B cell (primary cell): ENCODE measurements around the gene VSIG2. TPM values are rescaled to one million over a fixed set of nuclear protein-coding genes. Genes with fewer than 3 reads are reported as not detected.

Experiments
- ATAC-seq: fragments of 200-7000 bp; cut with Tn5 transposase; one replicate; pipeline ENCODE4 v1.10.0; 2021; ENCODE audit warnings: low read depth, mild to moderate bottlenecking, moderate number of reproducible peaks, moderate library complexity
- CTCF ChIA-PET: fragments of 350-600 bp; sonication (Branson Sonifier 250); formaldehyde crosslinking; loops from one replicate; lab custom pipeline; 2021; ENCODE audit warnings: antibody characterized with exemption, inconsistent platforms; lab: Charles Lee
- POLR2A ChIA-PET: fragments of 350-600 bp; sonication (Branson Sonifier 250); formaldehyde crosslinking; loops from one replicate; lab custom pipeline; 2021; ENCODE audit warnings: antibody characterized with exemption; lab: Charles Lee
- DNase-seq: peaks from one replicate; pipeline ENCODE4 v3.0.0; 2013
- H2AFZ ChIP-seq: 2 replicates; pipeline ENCODE4 v1.6.1; 2012; ENCODE audit warnings: mild to moderate bottlenecking, low read depth, low read length; ENCODE audit not compliant: insufficient read depth, poor library complexity, severe bottlenecking
- H3K27ac ChIP-seq, 2 donors: 1 replicate in 1 of 2; 2 replicates in 1 of 2; pipeline ENCODE4 v1.5.1; 2012 to 2013; ENCODE audit warnings: low read length in 2 of 2, mild to moderate bottlenecking in 2 of 2, moderate library complexity in 1 of 2
- H3K27me3 ChIP-seq, 4 experiments: fragments of 200-600 bp in 1 of 4; sonication (generic) in 1 of 4; replicated peaks in 1 of 4; 1 replicate in 2 of 4; 2 replicates in 2 of 4; pipeline versions ENCODE4 v1.6.1 to v1.7.0; 2013 to 2016; ENCODE audit warnings: low read length in 3 of 4, mild to moderate bottlenecking in 2 of 4, mixed read lengths in 1 of 4, moderate library complexity in 1 of 4; ENCODE audit not compliant: insufficient read depth in 4 of 4, control insufficient read depth in 3 of 4; ENCODE audit errors: control extremely low read depth in 1 of 4
- H3K36me3 ChIP-seq, 2 experiments: replicated peaks in 1 of 2; 1 replicate in 1 of 2; 2 replicates in 1 of 2; pipeline versions ENCODE4 v1.6.1 to v1.7.1; 2013; ENCODE audit warnings: low read length in 1 of 2; ENCODE audit not compliant: insufficient read depth in 2 of 2, control insufficient read depth in 1 of 2; ENCODE audit errors: control extremely low read depth in 1 of 2, extremely low read depth in 1 of 2
- H3K4me1 ChIP-seq, 2 donors: fragments of 200-600 bp in 1 of 2; sonication (generic) in 1 of 2; 1 replicate in 1 of 2; 2 replicates in 1 of 2; pipeline versions ENCODE4 v1.5.1 to v1.6.1; 2013 to 2017; ENCODE audit warnings: low read length in 2 of 2; ENCODE audit not compliant: control insufficient read depth in 2 of 2, insufficient read depth in 2 of 2
- H3K4me2 ChIP-seq: replicated peaks from 2 replicates; pipeline ENCODE3; 2012; ENCODE audit warnings: mild to moderate bottlenecking, low read depth, low read length; ENCODE audit not compliant: poor library complexity, severe bottlenecking
- H3K4me3 ChIP-seq, 5 experiments: fragments of 200-600 bp in 1 of 5; sonication (generic) in 1 of 5; 1 replicate in 3 of 5; 2 replicates in 2 of 5; pipeline versions ENCODE4 v1.5.1 to v1.7.0; 2011 to 2016; ENCODE audit warnings: low read length in 4 of 5, mild to moderate bottlenecking in 4 of 5, low read depth in 2 of 5, control low read depth in 1 of 5, moderate library complexity in 1 of 5; ENCODE audit not compliant: insufficient read depth in 1 of 5; ENCODE audit errors: control extremely low read depth in 1 of 5, extremely low read depth in 1 of 5
- H3K79me2 ChIP-seq: fragments of 200-600 bp; sonication (generic); one replicate; pipeline ENCODE4 v1.6.0; 2016; ENCODE audit warnings: low read length; ENCODE audit not compliant: control insufficient read depth, insufficient read depth
- H3K9ac ChIP-seq: fragments of 200-600 bp; sonication (generic); 2 replicates; pipeline ENCODE4 v1.6.1; 2017; ENCODE audit warnings: mild to moderate bottlenecking, low read length, moderate library complexity
- H3K9me3 ChIP-seq, 3 donors: one replicate each; pipeline versions ENCODE4 v1.6.1 to v1.7.1; 2013; ENCODE audit warnings: low read length in 2 of 3; ENCODE audit not compliant: control insufficient read depth in 2 of 3, insufficient read depth in 1 of 3; ENCODE audit errors: control extremely low read depth in 1 of 3
- H4K20me1 ChIP-seq: 2 replicates; pipeline ENCODE4 v1.6.0; 2012; ENCODE audit warnings: mild to moderate bottlenecking, low read length; ENCODE audit not compliant: insufficient read depth, control insufficient read depth, poor library complexity, severe bottlenecking
- H3K27ac Mint-ChIP-seq: one replicate; pipeline ENCODE4 v1.8.0; 2021; ENCODE audit warnings: mixed read lengths
- H3K27me3 Mint-ChIP-seq: one replicate; pipeline ENCODE4 v1.8.0; 2021; ENCODE audit warnings: mixed read lengths
- H3K4me1 Mint-ChIP-seq: one replicate; pipeline ENCODE4 v1.8.0; 2021; ENCODE audit warnings: mixed read lengths
- H3K4me3 Mint-ChIP-seq: one replicate; pipeline ENCODE4 v1.8.0; 2021; ENCODE audit warnings: mixed read lengths
- H3K9me3 Mint-ChIP-seq: one replicate; pipeline ENCODE4 v1.8.0; 2022; ENCODE audit warnings: mixed read lengths; ENCODE audit not compliant: insufficient read depth
- CTCF ChIP-seq: fragments of 200-600 bp; IDR thresholded peaks from one replicate; pipeline ENCODE4 v1.8.0; 2022; ENCODE audit warnings: antibody characterized with exemption, mild to moderate bottlenecking
- EZH2 ChIP-seq: IDR thresholded peaks from 2 replicates; pipeline ENCODE4 v1.6.1; 2012; ENCODE audit warnings: borderline replicate concordance, low read depth, mild to moderate bottlenecking, moderate library complexity, low read length; ENCODE audit not compliant: insufficient read depth, poor library complexity, severe bottlenecking
- WGBS: methylation state at CpG from one replicate; pipeline ENCODE4 v1.1.5; 2013; ENCODE audit warnings: missing lambda C conversion rate; ENCODE audit not compliant: insufficient coverage; 5-methylcytosine and 5-hydroxymethylcytosine counted together
- intact Hi-C: fragments of 100-400 bp; cut with micrococcal nuclease; formaldehyde crosslinking; loops from one replicate; pipeline ENCODE4 v1.10.0; 2022
- polyA plus RNA-seq: library from polyadenylated mRNA; depleted of rRNA; stranded (reverse); fragments of >200 nt; gene quantifications from 2 replicates; pipeline ENCODE4 v1.2.3, GENCODE V29; 2012
- total RNA-seq, 2 donors: library from RNA; stranded (reverse); fragments of 120-200 nt in 1 of 2; gene quantifications; 1 replicate in 1 of 2; 2 replicates in 1 of 2; pipeline versions ENCODE4 v1.2.3 to v1.2.4, GENCODE V29; 2013 to 2022

Gene VSIG2
- total and polyA plus RNA-seq, 2 donors (not counting 1 experiment from before 2014, with no cell fraction given), result not detected

GRCh38 chr11:124754710-124755109, 2.7 kb upstream of the VSIG2 start:
- Mint-ChIP-seq H3K9me3 (no peaks in the 10 kb centered on the region), H3K4me1 (peaks cover 23% of the 10 kb centered on the region), H3K4me3 (no peak overlapping the region), H3K27ac (no peak overlapping the region), H3K27me3 (peaks cover 11% of the 10 kb centered on the region)
- ChIA-PET CTCF (interaction anchor here (1.4 to 9.8 kb wide), 4 partner anchors 7 to 85 kb away, joined by 3 to 153 read pairs (median 15); partner anchors contain the start of gene ESAM), POLR2A (interaction anchor here (1.0 kb wide), 1 partner anchor 43 kb away, joined by 3 read pairs; no protein-coding TSS in a partner anchor)
- DNase-seq (no peak), ATAC-seq (no peak)
- peaks cover 0 to 16% (median 7%) of the 10 kb centered on the region in 4 experiments for H3K27me3 ChIP-seq
- H4K20me1 ChIP-seq, result no peaks in the 10 kb centered on the region
- TF ChIP-seq CTCF, result no peak
- TF ChIP-seq EZH2, result no peak
- peaks cover 25 to 34% of the 10 kb centered on the region in 2 donors for H3K4me1 ChIP-seq
- 100% methylated on average over 3 of the region's 6 CpGs for WGBS
- no peak overlapping the region for H2AFZ ChIP-seq
- peaks cover 0 to 3% (median 0%) of the 10 kb centered on the region in 3 donors for H3K9me3 ChIP-seq
- H3K36me3 ChIP-seq, result no peaks in the 10 kb centered on the region
- intact Hi-C loops, result no loop called here
- no peak overlapping the region for H3K9ac ChIP-seq
- no peak overlapping the region for H3K4me3 ChIP-seq
- peaks cover 17% of the 10 kb centered on the region for H3K79me2 ChIP-seq
- no peak overlapping the region for H3K4me2 ChIP-seq
- H3K27ac ChIP-seq, result no peak overlapping the region

GRCh38 chr11:124754309-124754708, 2.3 kb upstream of the VSIG2 start:
- CTCF ChIA-PET, result interaction anchor here (2.6 to 9.8 kb wide), 3 partner anchors 8 to 84 kb away, joined by 9 to 153 read pairs (median 17); partner anchors contain the start of gene ESAM
- POLR2A ChIA-PET, result no interaction called here
- DNase-seq (no peak), ATAC-seq (no peak)
- H3K79me2 ChIP-seq, result peaks cover 17% of the 10 kb centered on the region
- peaks cover 23% of the 10 kb centered on the region for H3K4me1 Mint-ChIP-seq
- H2AFZ ChIP-seq, result no peak overlapping the region
- H3K27me3 Mint-ChIP-seq, result peaks cover 11% of the 10 kb centered on the region
- no peak overlapping the region for H3K27ac Mint-ChIP-seq
- H4K20me1 ChIP-seq, result no peaks in the 10 kb centered on the region
- no peaks in the 10 kb centered on the region for H3K36me3 ChIP-seq
- H3K4me1 ChIP-seq, result peaks cover 25 to 34% of the 10 kb centered on the region in 2 donors
- no peaks in the 10 kb centered on the region for H3K9me3 Mint-ChIP-seq
- peaks cover 0 to 3% (median 0%) of the 10 kb centered on the region in 3 donors for H3K9me3 ChIP-seq
- H3K4me3 Mint-ChIP-seq, result no peak overlapping the region
- no peak overlapping the region for H3K4me3 ChIP-seq
- H3K4me2 ChIP-seq, result no peak overlapping the region
- H3K9ac ChIP-seq, result no peak overlapping the region
- H3K27ac ChIP-seq, result no peak overlapping the region
- 98% methylated on average over 4 of the region's 4 CpGs for WGBS
- intact Hi-C loops, result no loop called here
- H3K27me3 ChIP-seq, result peaks cover 0 to 13% (median 5%) of the 10 kb centered on the region in 4 experiments
- no peak for TF ChIP-seq CTCF
- TF ChIP-seq EZH2, result no peak
